Measurements from ENCODE around the gene ROBO3.

ROBO3 gene

GRCh38 chr11:124893781-124894401 lies 28.7 kb downstream of the ROBO3 start:
- DNase-seq: no peak

GRCh38 chr11:124894606-124895430 lies 29.6 kb downstream of the ROBO3 start:
- no peak for DNase-seq

- no peak for DNase-seq
Measured at GRCh38 chr11:124895471-124895971, 30.3 kb downstream of the ROBO3 start.

- DNase-seq: no peak
Measured at GRCh38 chr11:124896071-124896750, 31.0 kb downstream of the ROBO3 start.

GRCh38 chr11:124896821-124897391 lies 31.7 kb downstream of the ROBO3 start:
- no peak for DNase-seq

GRCh38 chr11:124897674-124898262 lies 32.5 kb downstream of the ROBO3 start, which contains the start of gene ROBO4:
Gene ROBO4 (minus strand): TSS chr11:124897865. CDS start chr11:124897795, 70 bp downstream.
- DNase-seq: peak; percentile 94

- no peak for DNase-seq
Measured at GRCh38 chr11:124898263-124898680, 33.0 kb downstream of the ROBO3 start.

- no peak for DNase-seq
Measured at GRCh38 chr11:124898711-124899110, 33.5 kb downstream of the ROBO3 start.

- peak; percentile 76 for DNase-seq
Measured at GRCh38 chr11:124899383-124900145, 34.3 kb downstream of the ROBO3 start.

- DNase-seq: no peak
Measured at GRCh38 chr11:124900464-124900863, 35.2 kb downstream of the ROBO3 start.

GRCh38 chr11:124902616-124903015 lies 37.4 kb downstream of the ROBO3 start:
- DNase-seq: no peak

- DNase-seq: no peak
Measured at GRCh38 chr11:124915541-124916369, 50.5 kb downstream of the ROBO3 start.

- DNase-seq: no peak
Measured at GRCh38 chr11:124916370-124916710, 51.1 kb downstream of the ROBO3 start.

GRCh38 chr11:124917115-124917637 lies 51.9 kb downstream of the ROBO3 start:
- DNase-seq: peak; percentile 29

- DNase-seq: no peak
Measured at GRCh38 chr11:124918950-124919349, 53.7 kb downstream of the ROBO3 start, which contains the start of gene HEPN1. Gene HEPN1 (plus strand): TSS chr11:124919250.

GRCh38 chr11:124919898-124920297 lies 54.7 kb downstream of the ROBO3 start:
- peak; percentile 32 for DNase-seq

- no peak for DNase-seq
Measured at GRCh38 chr11:124920356-124920755, 55.1 kb downstream of the ROBO3 start.

- peak; percentile 41 for DNase-seq
Measured at GRCh38 chr11:124920870-124921609, 55.8 kb downstream of the ROBO3 start.

- no peak for DNase-seq
Measured at GRCh38 chr11:124922831-124923230, 57.6 kb downstream of the ROBO3 start.

- DNase-seq: no peak
Measured at GRCh38 chr11:124923296-124923695, 58.1 kb downstream of the ROBO3 start.
